Measurements from ENCODE around the gene PKDREJ. TPM values are rescaled to one million over a fixed set of nuclear protein-coding genes. Genes with fewer than 3 reads are reported as not detected.

PKDREJ gene
- total and polyA plus RNA-seq, 3 experiments from 2014 or later, result 0.03 TPM; not detected in 2

GRCh38 chr22:46293577-46294260 lies 30.6 kb upstream of the PKDREJ start:
- Mint-ChIP-seq H3K27me3 (peaks cover 0 to 2% of the 10 kb centered on the region in 2 donors), H3K4me1 (peaks cover 30 to 45% (median 31%) of the 10 kb centered on the region in 3 donors), H3K36me3 (peaks cover 2 to 12% (median 7%) of the 10 kb centered on the region in 3 donors), H3K4me3 (peak overlapping the region in 2 of 7 donors; percentile 48 to 83), H3K27ac (peak overlapping the region in 6 of 8 donors; percentile 7 to 87 (median 58)), H3K9me3 (peaks cover 0 to 3% (median 2%) of the 10 kb centered on the region in 5 donors)
- CTCF ChIA-PET, result no interaction called here
- POLR2A ChIA-PET, result no interaction called here
- Histone ChIP-seq H3K36me3 (ENCODE audit: insufficient read depth, low read length) (no peaks in the 10 kb centered on the region), H3K27ac (ENCODE audit: low read depth, low read length) (no peak overlapping the region), H3K27me3 (ENCODE audit: insufficient read depth, low read length, poor library complexity, severe bottlenecking) (no peaks in the 10 kb centered on the region), H3K4me1 (ENCODE audit: insufficient read depth, low read length) (peaks cover 25% of the 10 kb centered on the region), H3K4me3 (ENCODE audit: low read length) (no peak overlapping the region), H3K9me3 (ENCODE audit: low read length) (no peaks in the 10 kb centered on the region)
- DNase-seq, result no peak

GRCh38 chr22:46292732-46293131 lies 29.6 kb upstream of the PKDREJ start:
- peak overlapping the region in 1 of 7 donors; percentile 81 for H3K4me3 Mint-ChIP-seq
- H3K27ac Mint-ChIP-seq, result peak overlapping the region in 1 of 8 donors; percentile 54
- Histone ChIP-seq H3K27me3 (ENCODE audit: insufficient read depth, low read length, poor library complexity, severe bottlenecking) (no peaks in the 10 kb centered on the region), H3K27ac (ENCODE audit: low read depth, low read length) (no peak overlapping the region), H3K9me3 (ENCODE audit: low read length) (no peaks in the 10 kb centered on the region), H3K36me3 (ENCODE audit: insufficient read depth, low read length) (no peaks in the 10 kb centered on the region), H3K4me1 (ENCODE audit: insufficient read depth, low read length) (peaks cover 35% of the 10 kb centered on the region), H3K4me3 (ENCODE audit: low read length) (no peak overlapping the region)
- H3K9me3 Mint-ChIP-seq, result peaks cover 0 to 3% (median 2%) of the 10 kb centered on the region in 5 donors
- H3K27me3 Mint-ChIP-seq, result peaks cover 0 to 2% of the 10 kb centered on the region in 2 donors
- peaks cover 2 to 12% (median 7%) of the 10 kb centered on the region in 3 donors for H3K36me3 Mint-ChIP-seq
- DNase-seq, result no peak
- POLR2A ChIA-PET, result no interaction called here
- peaks cover 38 to 55% (median 40%) of the 10 kb centered on the region in 3 donors for H3K4me1 Mint-ChIP-seq
- CTCF ChIA-PET, result no interaction called here

- Histone ChIP-seq H3K27ac (ENCODE audit: low read depth, low read length) (no peak overlapping the region), H3K27me3 (ENCODE audit: insufficient read depth, low read length, poor library complexity, severe bottlenecking) (no peaks in the 10 kb centered on the region), H3K9me3 (ENCODE audit: low read length) (no peaks in the 10 kb centered on the region), H3K4me1 (ENCODE audit: insufficient read depth, low read length) (peaks cover 36% of the 10 kb centered on the region), H3K4me3 (ENCODE audit: low read length) (no peak overlapping the region), H3K36me3 (ENCODE audit: insufficient read depth, low read length) (no peaks in the 10 kb centered on the region)
- peaks cover 38 to 55% (median 40%) of the 10 kb centered on the region in 3 donors for H3K4me1 Mint-ChIP-seq
- H3K36me3 Mint-ChIP-seq, result peaks cover 2 to 14% (median 7%) of the 10 kb centered on the region in 3 donors
- H3K9me3 Mint-ChIP-seq, result peaks cover 0 to 3% (median 2%) of the 10 kb centered on the region in 5 donors
- peak overlapping the region in 1 of 7 donors; percentile 81 for H3K4me3 Mint-ChIP-seq
- ChIA-PET CTCF (no interaction called here), POLR2A (no interaction called here)
- no peaks in the 10 kb centered on the region for H3K27me3 Mint-ChIP-seq
- no peak for DNase-seq
- H3K27ac Mint-ChIP-seq, result peak overlapping the region in 4 of 8 donors; percentile 14 to 92 (median 50)
These were observed 29.0 kb upstream of the PKDREJ start for GRCh38 chr22:46292173-46292572.

- no peaks in the 10 kb centered on the region for H3K27me3 Mint-ChIP-seq
- no peak overlapping the region for H3K27ac ChIP-seq (ENCODE audit: low read depth, low read length)
- CTCF ChIA-PET, result no interaction called here
These were observed 28.0 kb upstream of the PKDREJ start for GRCh38 chr22:46290843-46291785.

GRCh38 chr22:46290121-46290842 lies 27.1 kb upstream of the PKDREJ start:
- peaks cover 2 to 19% (median 9%) of the 10 kb centered on the region in 3 donors for H3K36me3 Mint-ChIP-seq
- ChIA-PET POLR2A (no interaction called here), CTCF (no interaction called here)
- Histone ChIP-seq H3K4me1 (ENCODE audit: insufficient read depth, low read length) (peaks cover 22% of the 10 kb centered on the region), H3K36me3 (ENCODE audit: insufficient read depth, low read length) (no peaks in the 10 kb centered on the region), H3K27ac (ENCODE audit: low read depth, low read length) (peak overlapping the region; percentile 31), H3K4me3 (ENCODE audit: low read length) (no peak overlapping the region), H3K9me3 (ENCODE audit: low read length) (no peaks in the 10 kb centered on the region), H3K27me3 (ENCODE audit: insufficient read depth, low read length, poor library complexity, severe bottlenecking) (no peaks in the 10 kb centered on the region)
- H3K4me3 Mint-ChIP-seq, result peak overlapping the region in 5 of 7 donors; percentile 46 to 86 (median 73)
- peak overlapping the region; percentile 23 to 98 (median 86) for H3K27ac Mint-ChIP-seq
- H3K4me1 Mint-ChIP-seq, result peaks cover 27 to 42% (median 30%) of the 10 kb centered on the region in 3 donors
- peaks cover 0 to 3% (median 2%) of the 10 kb centered on the region in 5 donors for H3K9me3 Mint-ChIP-seq
- DNase-seq, result no peak
- no peaks in the 10 kb centered on the region for H3K27me3 Mint-ChIP-seq

More at GRCh38 chr22:46290843-46291785, 28.0 kb upstream of the PKDREJ start:
- Mint-ChIP-seq H3K36me3 (peaks cover 2 to 13% (median 7%) of the 10 kb centered on the region in 3 donors), H3K9me3 (peaks cover 0 to 3% (median 2%) of the 10 kb centered on the region in 5 donors), H3K27ac (peak overlapping the region in 4 of 8 donors; percentile 84 to 98 (median 92)), H3K4me1 (peaks cover 32 to 51% (median 35%) of the 10 kb centered on the region in 3 donors), H3K4me3 (peak overlapping the region in 3 of 7 donors; percentile 48 to 86 (median 73))
- no peaks in the 10 kb centered on the region for H3K27me3 ChIP-seq (ENCODE audit: insufficient read depth, low read length, poor library complexity, severe bottlenecking)
- POLR2A ChIA-PET, result no interaction called here
- H3K36me3 ChIP-seq (ENCODE audit: insufficient read depth, low read length), result no peaks in the 10 kb centered on the region
- H3K4me3 ChIP-seq (ENCODE audit: low read length), result no peak overlapping the region
- no peak for DNase-seq
- peaks cover 30% of the 10 kb centered on the region for H3K4me1 ChIP-seq (ENCODE audit: insufficient read depth, low read length)
- H3K9me3 ChIP-seq (ENCODE audit: low read length), result no peaks in the 10 kb centered on the region

GRCh38 chr22:46289244-46289891 lies 26.2 kb upstream of the PKDREJ start:
- Mint-ChIP-seq H3K9me3 (peaks cover 0 to 3% (median 2%) of the 10 kb centered on the region in 5 donors), H3K27me3 (no peaks in the 10 kb centered on the region), H3K4me3 (peak overlapping the region in 3 of 7 donors; percentile 48 to 73 (median 72)), H3K27ac (peak overlapping the region in 7 of 8 donors; percentile 50 to 98 (median 86)), H3K36me3 (peaks cover 4 to 26% (median 10%) of the 10 kb centered on the region in 3 donors), H3K4me1 (peaks cover 22 to 38% (median 27%) of the 10 kb centered on the region in 3 donors)
- no peaks in the 10 kb centered on the region for H3K27me3 ChIP-seq (ENCODE audit: insufficient read depth, low read length, poor library complexity, severe bottlenecking)
- no peaks in the 10 kb centered on the region for H3K36me3 ChIP-seq (ENCODE audit: insufficient read depth, low read length)
- no peaks in the 10 kb centered on the region for H3K9me3 ChIP-seq (ENCODE audit: low read length)
- peak overlapping the region; percentile 54 for H3K27ac ChIP-seq (ENCODE audit: low read depth, low read length)
- ChIA-PET CTCF (no interaction called here), POLR2A (interaction anchor here (1.2 kb wide), 1 partner anchor 253 kb away, joined by 3 read pairs; no protein-coding TSS in a partner anchor)
- no peak overlapping the region for H3K4me3 ChIP-seq (ENCODE audit: low read length)
- peaks cover 22% of the 10 kb centered on the region for H3K4me1 ChIP-seq (ENCODE audit: insufficient read depth, low read length)
- DNase-seq, result peak in 1 of 5 donors; percentile 52

GRCh38 chr22:46288846-46289243 lies 25.7 kb upstream of the PKDREJ start:
- peaks cover 22% of the 10 kb centered on the region for H3K4me1 ChIP-seq (ENCODE audit: insufficient read depth, low read length)
- H3K4me3 Mint-ChIP-seq, result peak overlapping the region in 2 of 7 donors; percentile 74
- H3K4me1 Mint-ChIP-seq, result peaks cover 22 to 38% (median 27%) of the 10 kb centered on the region in 3 donors
- H3K27me3 Mint-ChIP-seq, result no peaks in the 10 kb centered on the region
- H3K27me3 ChIP-seq (ENCODE audit: insufficient read depth, low read length, poor library complexity, severe bottlenecking), result no peaks in the 10 kb centered on the region
- H3K4me3 ChIP-seq (ENCODE audit: low read length), result no peak overlapping the region
- POLR2A ChIA-PET, result interaction anchor here (1.2 kb wide), 1 partner anchor 252 kb away, joined by 3 read pairs; no protein-coding TSS in a partner anchor
- no peak for DNase-seq
- CTCF ChIA-PET, result no interaction called here
- peak overlapping the region in 6 of 8 donors; percentile 79 to 98 (median 94) for H3K27ac Mint-ChIP-seq
- H3K9me3 Mint-ChIP-seq, result peaks cover 0 to 3% (median 2%) of the 10 kb centered on the region in 5 donors
- H3K36me3 Mint-ChIP-seq, result peaks cover 6 to 31% (median 15%) of the 10 kb centered on the region in 3 donors
- H3K27ac ChIP-seq (ENCODE audit: low read depth, low read length), result peak overlapping the region; percentile 54
- no peaks in the 10 kb centered on the region for H3K9me3 ChIP-seq (ENCODE audit: low read length)
- H3K36me3 ChIP-seq (ENCODE audit: insufficient read depth, low read length), result no peaks in the 10 kb centered on the region
